GM19455 (cell line): ENCODE results near the gene SLC35B4.

Source experiments
- ATAC-seq: cut with Tn5 transposase; IDR thresholded peaks from one replicate; pipeline ENCODE4 v1.9.1; 2021; ENCODE audit not compliant: unreplicated experiment

The SLC35B4 gene

GRCh38 chr7:134316539-134317344 lies at the start of gene SLC35B4:
SLC35B4 (minus strand) TSS chr7:134316930; CDS start chr7:134316751, 179 bp downstream.
- ATAC-seq = peak; percentile 98

- ATAC-seq = no peak
Measured at GRCh38 chr7:134366481-134366880, 49.8 kb upstream of the SLC35B4 start.

- ATAC-seq = no peak
Measured at GRCh38 chr7:134365341-134366054, 48.8 kb upstream of the SLC35B4 start.

GRCh38 chr7:134364619-134365037 lies 47.9 kb upstream of the SLC35B4 start:
- ATAC-seq = no peak

- ATAC-seq = no peak
Measured at GRCh38 chr7:134362587-134363483, 46.1 kb upstream of the SLC35B4 start.

GRCh38 chr7:134359787-134360432 lies 43.2 kb upstream of the SLC35B4 start:
- ATAC-seq = no peak

GRCh38 chr7:134357486-134357885 lies 40.8 kb upstream of the SLC35B4 start:
- no peak for ATAC-seq

GRCh38 chr7:134356421-134356936 lies 39.7 kb upstream of the SLC35B4 start:
- ATAC-seq = no peak

- no peak for ATAC-seq
Measured at GRCh38 chr7:134355927-134356326, 39.2 kb upstream of the SLC35B4 start.

GRCh38 chr7:134355004-134355525 lies 38.3 kb upstream of the SLC35B4 start:
- ATAC-seq = no peak

GRCh38 chr7:134353411-134353810 lies 36.7 kb upstream of the SLC35B4 start:
- no peak for ATAC-seq

- ATAC-seq = no peak
Measured at GRCh38 chr7:134351424-134351823, 34.7 kb upstream of the SLC35B4 start.

GRCh38 chr7:134350709-134351108 lies 34.0 kb upstream of the SLC35B4 start:
- no peak for ATAC-seq

GRCh38 chr7:134347567-134347966 lies 30.8 kb upstream of the SLC35B4 start:
- no peak for ATAC-seq

GRCh38 chr7:134343796-134344195 lies 27.1 kb upstream of the SLC35B4 start:
- ATAC-seq = no peak

- no peak for ATAC-seq
Measured at GRCh38 chr7:134343136-134343535, 26.4 kb upstream of the SLC35B4 start.

- no peak for ATAC-seq
Measured at GRCh38 chr7:134339475-134339874, 22.7 kb upstream of the SLC35B4 start.

- ATAC-seq = no peak
Measured at GRCh38 chr7:134337980-134338379, 21.2 kb upstream of the SLC35B4 start.

- ATAC-seq = no peak
Measured at GRCh38 chr7:134334408-134334807, 17.7 kb upstream of the SLC35B4 start.

- ATAC-seq = no peak
Measured at GRCh38 chr7:134333943-134334342, 17.2 kb upstream of the SLC35B4 start.
